Measurements from ENCODE around the gene EDDM13.
A peak's percentile ranks its signal among the peaks of the same experiment; 100 is the strongest.
"Not testable (repeated sequence)": the region's sequence is repeated elsewhere in the genome, so short reads cannot be mapped to it uniquely, and the experiment has no call there.

Gene EDDM13, protein sequence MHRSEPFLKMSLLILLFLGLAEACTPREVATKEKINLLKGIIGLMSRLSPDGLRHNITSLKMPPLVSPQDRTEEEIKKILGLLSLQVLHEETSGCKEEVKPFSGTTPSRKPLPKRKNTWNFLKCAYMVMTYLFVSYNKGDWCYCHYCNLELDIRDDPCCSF

DNA sequence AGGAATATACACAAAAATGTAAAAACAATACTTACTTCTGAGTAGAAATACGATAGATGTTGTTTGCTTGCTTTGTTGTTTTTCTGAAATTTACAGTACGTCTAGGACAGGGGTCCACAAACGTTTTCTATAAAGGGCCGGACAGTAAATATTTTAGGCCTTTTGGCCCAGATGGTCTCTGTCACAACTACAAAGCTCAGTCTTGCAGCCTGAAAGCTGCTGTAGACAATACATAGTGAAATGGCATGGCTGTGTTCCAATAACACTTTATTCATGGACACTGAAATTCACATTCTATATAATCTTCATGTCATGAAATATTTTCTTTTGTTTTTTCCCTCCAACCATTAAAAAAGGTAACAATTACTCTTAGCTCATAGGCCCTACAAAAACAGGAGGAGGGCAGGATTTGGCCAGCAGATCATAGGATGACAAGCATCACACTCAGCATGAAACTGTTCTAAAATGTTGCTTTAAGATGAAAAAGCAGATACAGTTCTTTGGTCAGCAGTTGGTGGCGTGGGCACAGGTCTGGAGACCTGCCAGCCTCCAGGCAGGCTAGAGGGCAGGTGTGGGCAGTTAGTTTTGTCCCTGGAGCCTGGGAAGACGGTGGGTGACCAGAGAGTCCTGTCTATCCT, at the start of gene EDDM13:
EDDM13 (plus strand) TSS at position 588 of the 638 bp plus-strand sequence. CDS start 87 bp downstream, outside the sequence.
- no peak for DNase-seq

GRCh38 chr19:56222901-56223300, 49.6 kb upstream of the EDDM13 start:
- DNase-seq = no peak

- no peak for DNase-seq
Measured at GRCh38 chr19:56223481-56223880, 49.1 kb upstream of the EDDM13 start.

- no peak for DNase-seq
Measured at GRCh38 chr19:56245121-56245740, 27.3 kb upstream of the EDDM13 start.

DNA sequence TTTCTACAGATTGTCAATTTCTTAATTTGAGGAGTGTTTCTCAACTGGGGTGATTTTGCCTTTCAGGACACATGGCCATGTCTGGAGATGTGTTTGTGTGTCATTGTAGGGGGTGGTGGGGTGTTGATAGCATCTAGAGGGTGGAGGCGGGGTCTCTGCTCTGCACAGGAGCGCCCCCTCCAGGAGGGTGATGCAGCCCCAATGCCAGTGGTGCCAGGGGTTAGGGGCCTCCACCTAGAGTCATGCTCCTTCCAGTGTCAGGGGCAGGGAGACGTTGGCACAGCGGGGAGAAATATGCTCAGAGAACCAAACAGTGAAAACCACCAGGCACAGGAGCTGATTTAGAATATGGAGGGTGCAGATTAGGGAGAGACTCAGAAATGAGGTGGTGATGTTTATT, 26.8 kb upstream of the EDDM13 start:
- not testable (repeated sequence) for DNase-seq

- DNase-seq = not testable (repeated sequence)
Measured at GRCh38 chr19:56248736-56249338, 23.7 kb upstream of the EDDM13 start.

GRCh38 chr19:56252699-56253422, 19.7 kb upstream of the EDDM13 start:
- DNase-seq = peak; percentile 83 to 86

DNA sequence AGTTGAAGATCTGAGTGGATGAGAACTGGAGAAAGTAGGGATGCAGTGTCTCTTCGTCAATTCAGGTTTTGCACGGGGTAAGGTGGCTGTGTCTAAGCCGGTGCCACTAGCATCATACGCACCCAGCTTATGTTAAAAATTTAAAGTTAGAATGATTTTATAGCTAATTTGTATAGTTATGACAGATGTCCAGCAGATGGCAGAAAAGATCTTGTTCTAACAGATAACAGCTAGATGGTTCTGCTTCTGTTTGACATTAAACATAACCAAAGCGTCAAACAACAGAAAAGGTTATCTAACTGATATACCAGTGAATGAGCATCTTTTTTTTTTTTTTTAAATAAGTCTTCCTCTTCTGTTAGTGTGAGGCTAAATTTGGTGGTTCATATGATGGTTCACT, 18.8 kb upstream of the EDDM13 start:
- DNase-seq = no peak

GRCh38 chr19:56258272-56258671, 14.3 kb upstream of the EDDM13 start:
- no peak for DNase-seq

GRCh38 chr19:56261145-56261544, 11.4 kb upstream of the EDDM13 start:
- no peak for DNase-seq

DNA sequence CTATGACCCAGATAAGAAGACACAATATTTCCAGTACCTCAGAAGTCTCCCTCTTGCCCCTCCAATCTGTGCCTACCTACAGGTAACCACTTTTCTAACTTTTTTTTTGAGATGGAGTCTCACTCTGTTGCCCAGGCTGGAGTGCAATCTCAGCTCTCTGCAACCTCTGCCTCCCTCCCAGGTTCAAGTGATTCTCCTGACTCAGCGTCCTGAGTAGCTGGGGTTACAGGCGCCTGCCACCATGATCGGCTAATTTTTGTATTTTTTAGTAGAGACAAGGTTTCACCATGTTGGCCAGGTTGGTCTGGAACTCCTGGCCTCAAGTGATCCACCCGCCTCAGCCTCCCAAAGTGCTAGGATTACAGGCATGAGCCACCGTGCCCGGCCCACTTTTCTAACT, 10.6 kb upstream of the EDDM13 start:
- not testable (repeated sequence) for DNase-seq

DNA sequence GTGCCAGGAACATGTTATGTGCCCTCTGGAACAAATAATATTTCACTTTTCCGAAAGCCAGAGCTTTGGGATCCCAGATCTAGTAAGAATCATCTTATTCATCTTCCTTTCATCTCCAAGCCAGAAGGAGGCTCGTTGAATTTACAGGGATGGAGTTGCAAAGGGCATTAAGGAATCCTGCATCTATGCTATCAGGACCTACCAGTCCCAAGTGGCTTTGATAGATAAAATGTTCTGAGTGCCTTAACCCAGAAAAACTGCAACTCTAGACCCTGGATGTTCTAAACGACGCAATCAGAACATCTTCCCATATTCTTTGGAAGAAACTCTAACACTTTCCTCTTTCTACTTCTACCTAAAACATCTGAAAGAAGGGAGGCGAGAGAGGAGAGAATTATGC, 9.2 kb upstream of the EDDM13 start:
- no peak for DNase-seq

GRCh38 chr19:56266051-56266450, 6.5 kb upstream of the EDDM13 start:
- no peak for DNase-seq

DNA sequence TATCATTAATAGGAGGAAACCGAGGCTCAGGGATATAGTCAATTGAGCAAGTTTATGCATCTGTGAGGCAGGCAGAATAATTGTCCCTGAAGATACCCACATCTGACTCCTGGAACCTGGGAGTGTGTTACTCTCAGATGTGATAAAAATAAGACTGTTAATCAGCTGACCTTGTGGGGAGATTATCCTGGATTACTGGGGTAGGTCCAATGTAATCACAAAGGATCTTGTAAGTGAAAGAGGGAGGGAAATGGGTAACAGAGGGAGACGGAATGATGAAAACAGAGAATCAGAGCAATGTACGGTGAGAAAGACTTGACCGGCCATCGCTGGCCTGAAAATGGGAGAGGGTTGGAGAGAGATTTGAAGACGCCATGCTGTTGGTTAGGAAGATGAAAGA, 3.2 kb upstream of the EDDM13 start:
- DNase-seq = no peak

DNA sequence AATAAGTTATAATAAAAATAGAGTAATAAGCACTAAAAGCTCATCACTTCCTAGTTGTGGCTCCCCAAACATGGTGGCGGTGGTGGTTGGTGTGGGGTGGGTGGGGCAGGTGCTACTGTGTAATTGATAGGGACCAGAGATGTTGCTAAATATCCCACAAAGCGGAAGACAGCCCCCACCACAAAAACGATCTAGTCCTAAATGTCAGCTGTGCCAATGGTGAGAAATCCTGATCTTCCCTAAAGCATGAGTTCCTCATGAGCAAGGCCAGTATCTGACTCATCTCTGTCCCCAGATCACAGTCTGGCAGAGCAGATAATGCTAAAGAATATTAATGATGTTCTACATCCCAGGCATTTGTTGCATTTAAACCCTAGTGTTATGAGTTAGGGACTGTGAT, 1.9 kb upstream of the EDDM13 start:
- no peak for DNase-seq

GRCh38 chr19:56271151-56271550, 1.4 kb upstream of the EDDM13 start:
- DNase-seq = no peak

DNA sequence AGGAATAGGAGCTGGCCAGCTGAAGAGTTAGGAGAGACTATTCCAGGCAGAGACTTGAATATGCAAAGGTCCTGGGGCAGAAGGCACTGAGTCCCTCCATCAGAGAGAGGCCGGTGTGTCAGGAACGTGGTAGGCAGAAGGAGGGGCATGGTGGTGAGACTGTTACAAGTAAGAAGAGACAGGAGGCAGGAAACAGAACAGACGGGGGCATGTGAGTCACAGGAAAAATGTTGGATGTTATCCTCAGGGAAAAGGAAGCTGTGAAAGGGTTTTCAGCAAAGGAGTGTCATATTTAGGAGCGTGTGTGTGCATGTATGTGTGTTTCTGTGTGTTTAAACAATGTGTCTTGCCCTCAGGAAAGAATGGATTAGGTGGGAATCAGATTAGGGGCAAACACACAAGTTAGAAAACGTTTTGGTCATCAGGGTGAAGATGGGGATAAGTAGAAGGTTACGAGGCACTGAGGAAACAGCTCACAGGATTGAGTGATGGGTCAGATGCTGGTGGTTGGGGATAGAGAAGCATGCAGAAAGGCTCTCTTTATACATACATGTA, 1.1 kb downstream of the EDDM13 start:
- no peak for DNase-seq

GRCh38 chr19:56282809-56283208, 10.3 kb downstream of the EDDM13 start:
- DNase-seq = no peak

GRCh38 chr19:56284746-56285145, 12.2 kb downstream of the EDDM13 start:
- DNase-seq = no peak

DNA sequence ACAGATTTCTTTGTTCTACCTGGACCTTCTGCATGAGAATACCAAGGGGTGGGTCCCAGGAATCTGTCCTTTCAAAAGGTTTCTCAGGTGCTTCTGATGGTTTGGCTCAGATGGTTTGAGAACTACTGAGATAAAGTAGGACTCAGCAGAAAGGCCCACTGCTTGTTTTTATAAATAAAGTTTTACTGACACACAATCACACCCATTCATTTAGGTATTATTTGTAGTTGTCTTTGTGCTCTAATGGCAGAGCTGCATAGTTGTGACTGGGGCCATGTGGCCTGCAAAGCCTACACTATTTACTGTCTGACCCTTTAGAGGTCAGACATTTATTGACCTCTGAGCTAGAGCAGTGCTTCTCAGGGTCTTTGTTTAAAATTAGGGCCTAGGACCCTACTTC, 17.6 kb downstream of the EDDM13 start:
- DNase-seq = no peak

DNA sequence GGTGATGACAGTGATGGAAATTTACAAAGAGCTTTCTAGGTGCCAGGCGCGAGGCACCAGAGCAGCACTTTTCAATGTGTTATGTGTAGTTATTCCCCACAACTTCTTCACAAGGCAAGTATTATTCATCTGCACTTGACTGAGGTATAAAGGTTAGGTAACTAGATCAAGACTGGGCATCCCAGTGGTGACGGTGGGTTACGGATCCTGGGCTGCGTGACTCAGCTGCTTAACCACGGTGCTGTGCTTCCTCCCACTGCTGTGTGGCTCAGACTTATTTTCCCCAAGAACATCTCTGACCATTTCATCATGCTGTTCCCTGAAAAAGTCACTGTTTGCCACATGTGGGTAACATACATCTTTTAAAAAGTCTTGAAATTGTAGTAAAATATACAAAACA, 19.3 kb downstream of the EDDM13 start:
- peak; percentile 26 to 31 for DNase-seq

GRCh38 chr19:56294549-56294948, 22.0 kb downstream of the EDDM13 start:
- DNase-seq = no peak

Data from activated CD4-positive, alpha-beta T cell treated with anti-CD3 and anti-CD28 coated beads, Interleukin-2, amount 50 U/mL, for 48 hours (primary cell).